Neural progenitor cell (in vitro differentiated cells): Measurements from ENCODE around the gene NAT9. TPM values are rescaled to one million over a fixed set of nuclear protein-coding genes. Genes with fewer than 3 reads are reported as not detected.
A peak's percentile ranks its signal among the peaks of the same experiment; 100 is the strongest.

Experiments used
- DNase-seq: peaks from one replicate; pipeline ENCODE4 v3.0.0-alpha.2; 2016; ENCODE audit warnings: low spot score
- H2AFZ ChIP-seq: fragments of 200-600 bp; sonication (generic); replicated peaks from 2 replicates; pipeline ENCODE4 v1.6.1; 2016; ENCODE audit warnings: antibody characterized with exemption
- H3F3A ChIP-seq: fragments of 200-600 bp; sonication (generic); 2 replicates; pipeline ENCODE4 v1.6.1; 2016; ENCODE audit warnings: antibody characterized with exemption, low read depth
- H3K27ac ChIP-seq: fragments of 200-600 bp; sonication (generic); 2 replicates; pipeline ENCODE4 v1.5.1; 2016; ENCODE audit warnings: mild to moderate bottlenecking
- H3K27me3 ChIP-seq: fragments of 200-600 bp; sonication (generic); 2 replicates; pipeline ENCODE4 v1.6.1; 2016; ENCODE audit warnings: mild to moderate bottlenecking, moderate library complexity
- H3K36me3 ChIP-seq: fragments of 200-600 bp; sonication (generic); 2 replicates; pipeline ENCODE4 v1.5.1; 2016
- H3K4me1 ChIP-seq: fragments of 200-600 bp; sonication (generic); 2 replicates; pipeline ENCODE4 v1.6.1; 2016; ENCODE audit warnings: mixed run types
- H3K4me2 ChIP-seq: fragments of 200-600 bp; sonication (generic); 2 replicates; pipeline ENCODE4 v1.6.1; 2016
- H3K4me3 ChIP-seq: fragments of 200-600 bp; sonication (generic); 2 replicates; pipeline ENCODE4 v1.5.1; 2016
- H3K79me2 ChIP-seq: fragments of 200-600 bp; sonication (generic); 2 replicates; pipeline ENCODE4 v1.6.1; 2016; ENCODE audit warnings: low read depth
- H3K9ac ChIP-seq: fragments of 200-600 bp; sonication (generic); 2 replicates; pipeline ENCODE4 v1.6.1; 2016
- H3K9me3 ChIP-seq: fragments of 200-600 bp; sonication (generic); 2 replicates; pipeline ENCODE4 v1.5.1; 2016; ENCODE audit warnings: low read depth
- H4K20me1 ChIP-seq: fragments of 200-600 bp; sonication (generic); 2 replicates; pipeline ENCODE4 v1.6.1; 2016; ENCODE audit warnings: low read depth
- H3K27ac Mint-ChIP-seq: 3 replicates; pipeline ENCODE4 v1.8.0; 2021; ENCODE audit warnings: mixed read lengths
- H3K27me3 Mint-ChIP-seq: 2 replicates; pipeline ENCODE4 v1.8.0; 2022; ENCODE audit warnings: low read depth, mild to moderate bottlenecking, inconsistent platforms, moderate library complexity, mixed read lengths; ENCODE audit not compliant: insufficient read depth
- H3K36me3 Mint-ChIP-seq: 3 replicates; pipeline ENCODE4 v1.8.0; 2021; ENCODE audit warnings: mixed read lengths
- H3K4me1 Mint-ChIP-seq: 3 replicates; pipeline ENCODE4 v1.8.0; 2021; ENCODE audit warnings: mixed read lengths
- H3K4me3 Mint-ChIP-seq: 3 replicates; pipeline ENCODE4 v1.8.0; 2021; ENCODE audit warnings: mild to moderate bottlenecking, moderate library complexity, mixed read lengths
- H3K9me3 Mint-ChIP-seq: 3 replicates; pipeline ENCODE4 v1.8.0; 2020; ENCODE audit warnings: mixed read lengths
- CTCF ChIP-seq: fragments of 200-600 bp; sonication (generic); IDR thresholded peaks from 2 replicates; pipeline ENCODE4 v1.5.1; 2017; ENCODE audit warnings: antibody characterized with exemption, mild to moderate bottlenecking
- EZH2 ChIP-seq: fragments of 200-600 bp; sonication (generic); IDR thresholded peaks from 2 replicates; pipeline ENCODE4 v1.6.1; 2017; ENCODE audit warnings: antibody characterized with exemption, mild to moderate bottlenecking, moderate library complexity
- EZH2phosphoT487 ChIP-seq: fragments of 200-600 bp; sonication (generic); IDR thresholded peaks from 2 replicates; pipeline ENCODE4 v1.6.1; 2017; ENCODE audit warnings: antibody characterized with exemption
- total RNA-seq: library from RNA; depleted of rRNA; stranded (reverse); fragments of >200 nt; gene quantifications from 2 replicates; pipeline ENCODE4 v1.2.3, GENCODE V29; 2015; ENCODE audit warnings: low replicate concordance

NAT9 gene
- total RNA-seq, 1 donor from 2014 or later = 75.3 TPM

GRCh38 chr17:74769856-74770497, 6.2 kb downstream of the NAT9 start:
- H3K9ac ChIP-seq = no peak overlapping the region
- no peak overlapping the region for H2AFZ ChIP-seq
- peaks cover 19% of the 10 kb centered on the region for H3K79me2 ChIP-seq
- H3K9me3 Mint-ChIP-seq = no peaks in the 10 kb centered on the region
- peaks cover 18% of the 10 kb centered on the region for H3F3A ChIP-seq
- DNase-seq = no peak
- no peaks in the 10 kb centered on the region for H3K9me3 ChIP-seq
- peaks cover 9% of the 10 kb centered on the region for H3K27me3 Mint-ChIP-seq
- peak overlapping the region; percentile 9 for H3K4me3 Mint-ChIP-seq
- peaks cover 11% of the 10 kb centered on the region for H3K4me1 Mint-ChIP-seq
- no peak overlapping the region for H3K4me3 ChIP-seq
- H3K4me1 ChIP-seq = peaks cover under 1% of the 10 kb centered on the region
- no peak for TF ChIP-seq EZH2
- no peak for TF ChIP-seq EZH2phosphoT487
- TF ChIP-seq CTCF = no peak
- no peak overlapping the region for H3K27ac Mint-ChIP-seq
- no peaks in the 10 kb centered on the region for H3K27me3 ChIP-seq
- no peak overlapping the region for H3K4me2 ChIP-seq
- H3K36me3 Mint-ChIP-seq = peaks cover 14% of the 10 kb centered on the region
- H4K20me1 ChIP-seq = peaks cover 12% of the 10 kb centered on the region
- H3K27ac ChIP-seq = no peak overlapping the region
- H3K36me3 ChIP-seq = no peaks in the 10 kb centered on the region

GRCh38 chr17:74769266-74769855, 6.8 kb downstream of the NAT9 start:
- no peak overlapping the region for H3K27ac ChIP-seq
- peak overlapping the region; percentile 76 for H3K27ac Mint-ChIP-seq
- no peaks in the 10 kb centered on the region for H3K36me3 ChIP-seq

GRCh38 chr17:74768763-74769114, 7.4 kb downstream of the NAT9 start:
- TF ChIP-seq EZH2 (no peak), CTCF (no peak), EZH2phosphoT487 (no peak)
- H3K4me3 Mint-ChIP-seq = no peak overlapping the region
- Histone ChIP-seq H3K27ac (peak overlapping the region; percentile 13), H3K4me3 (no peak overlapping the region), H2AFZ (no peak overlapping the region), H4K20me1 (peaks cover 12% of the 10 kb centered on the region), H3K27me3 (no peaks in the 10 kb centered on the region), H3F3A (peaks cover 25% of the 10 kb centered on the region), H3K9me3 (no peaks in the 10 kb centered on the region), H3K36me3 (no peaks in the 10 kb centered on the region), H3K9ac (no peak overlapping the region), H3K79me2 (peaks cover 25% of the 10 kb centered on the region), H3K4me2 (no peak overlapping the region), H3K4me1 (peaks cover 13% of the 10 kb centered on the region)
- no peaks in the 10 kb centered on the region for H3K9me3 Mint-ChIP-seq
- H3K27me3 Mint-ChIP-seq = peaks cover 6% of the 10 kb centered on the region
- H3K4me1 Mint-ChIP-seq = peaks cover 20% of the 10 kb centered on the region
- H3K36me3 Mint-ChIP-seq = peaks cover 14% of the 10 kb centered on the region
- DNase-seq = no peak
- H3K27ac Mint-ChIP-seq = peak overlapping the region; percentile 3

More at GRCh38 chr17:74769266-74769855, 6.8 kb downstream of the NAT9 start:
- TF ChIP-seq EZH2 = no peak
- no peak for TF ChIP-seq EZH2phosphoT487
- no peak for TF ChIP-seq CTCF
- Mint-ChIP-seq H3K27me3 (peaks cover 9% of the 10 kb centered on the region), H3K4me3 (no peak overlapping the region), H3K36me3 (peaks cover 14% of the 10 kb centered on the region), H3K4me1 (peaks cover 18% of the 10 kb centered on the region), H3K9me3 (no peaks in the 10 kb centered on the region)
- Histone ChIP-seq H3K9ac (no peak overlapping the region), H3K9me3 (no peaks in the 10 kb centered on the region), H4K20me1 (peaks cover 12% of the 10 kb centered on the region), H3F3A (peaks cover 19% of the 10 kb centered on the region), H3K27me3 (no peaks in the 10 kb centered on the region), H2AFZ (no peak overlapping the region), H3K4me1 (peaks cover 7% of the 10 kb centered on the region), H3K4me2 (no peak overlapping the region), H3K79me2 (peaks cover 20% of the 10 kb centered on the region), H3K4me3 (no peak overlapping the region)
- no peak for DNase-seq
